Measurements from ENCODE around the gene SETD9. TPM values are rescaled to one million over a fixed set of nuclear protein-coding genes. Genes with fewer than 3 reads are reported as not detected.

The SETD9 gene
- total RNA-seq, 3 donors from 2014 or later: 11.1 to 23.8 (median 18.9) TPM

DNA sequence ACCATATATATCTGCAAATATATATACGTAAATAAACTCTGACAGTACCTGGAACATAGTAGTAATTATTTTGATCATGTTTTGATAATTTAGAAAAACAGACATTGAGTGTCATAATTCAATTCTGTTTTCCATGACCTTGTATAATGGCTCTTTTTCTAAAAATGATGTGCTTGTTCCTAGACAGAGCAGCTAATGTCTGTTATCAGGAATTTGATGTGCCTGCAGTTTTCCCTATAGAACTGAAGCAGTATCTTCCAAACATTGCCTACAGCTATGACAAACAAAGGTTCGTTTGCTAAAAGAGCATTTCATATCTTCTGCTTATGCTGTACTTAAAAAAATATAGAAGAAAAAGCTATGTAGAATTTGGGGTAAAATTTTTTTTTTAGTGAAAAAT, 5.3 kb downstream of the SETD9 start:
- no peaks in the 10 kb centered on the region for H3K9me3 ChIP-seq
- no peak overlapping the region for H3K4me3 ChIP-seq
- ATAC-seq: no peak
- no peaks in the 10 kb centered on the region for H3K4me1 ChIP-seq (ENCODE audit: low read depth)
- no peaks in the 10 kb centered on the region for H3K36me3 ChIP-seq (ENCODE audit: low read depth)
- no peak for DNase-seq
- TF ChIP-seq CTCF (IDR thresholded peaks at IDR 0.05): no peak
- intact Hi-C loops (cut with DNase I, micrococcal nuclease): no loop called here

- DNase-seq: no peak
- Histone ChIP-seq H3K4me1 (ENCODE audit: low read depth) (no peaks in the 10 kb centered on the region), H3K36me3 (ENCODE audit: low read depth) (no peaks in the 10 kb centered on the region), H3K9me3 (no peaks in the 10 kb centered on the region), H3K4me3 (no peak overlapping the region)
- ATAC-seq: peak; percentile 70
- intact Hi-C loops (cut with DNase I, micrococcal nuclease): no loop called here
- no peak for TF ChIP-seq CTCF (IDR thresholded peaks at IDR 0.05)
These were observed 8.1 kb downstream of the SETD9 start for GRCh38 chr5:56917534-56917933.

DNA sequence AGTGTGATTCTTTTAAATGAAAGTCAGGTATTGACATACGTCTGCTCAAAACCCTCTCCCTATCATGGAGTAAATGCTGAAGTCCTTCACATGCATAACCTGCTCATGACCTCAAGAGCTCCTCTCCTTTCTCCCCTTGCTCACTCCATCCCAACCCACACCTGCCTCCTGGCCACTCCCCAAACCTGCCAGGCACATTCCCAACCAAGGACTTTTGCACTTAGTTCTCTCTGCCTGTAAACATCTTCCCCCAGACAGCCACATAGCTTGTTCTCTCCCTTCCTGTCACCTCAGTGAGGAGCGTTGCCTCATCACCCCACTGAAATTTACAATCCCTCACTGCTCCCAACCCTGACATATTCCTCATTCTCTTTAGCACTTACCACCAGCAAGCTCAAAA, 8.7 kb downstream of the SETD9 start:
- DNase-seq: peak in 2 of 3 donors; percentile 27 to 43
- no peaks in the 10 kb centered on the region for H3K36me3 ChIP-seq (ENCODE audit: low read depth)
- no peak for TF ChIP-seq CTCF (IDR thresholded peaks at IDR 0.05)
- intact Hi-C loops (cut with DNase I, micrococcal nuclease): no loop called here
- no peaks in the 10 kb centered on the region for H3K4me1 ChIP-seq (ENCODE audit: low read depth)
- no peaks in the 10 kb centered on the region for H3K9me3 ChIP-seq
- no peak overlapping the region for H3K4me3 ChIP-seq
- ATAC-seq: peak; percentile 91

GRCh38 chr5:56919942-56920662, 10.7 kb downstream of the SETD9 start:
- Histone ChIP-seq H3K4me3 (no peak overlapping the region), H3K36me3 (ENCODE audit: low read depth) (no peaks in the 10 kb centered on the region), H3K9me3 (no peaks in the 10 kb centered on the region), H3K4me1 (ENCODE audit: low read depth) (no peaks in the 10 kb centered on the region)
- TF ChIP-seq CTCF (IDR thresholded peaks at IDR 0.05): no peak
- intact Hi-C loops (cut with DNase I, micrococcal nuclease): no loop called here
- no peak for DNase-seq
- ATAC-seq: no peak

- H3K36me3 ChIP-seq (ENCODE audit: low read depth): no peaks in the 10 kb centered on the region
- H3K4me3 ChIP-seq: no peak overlapping the region
- intact Hi-C loops (cut with DNase I, micrococcal nuclease): no loop called here
- no peaks in the 10 kb centered on the region for H3K9me3 ChIP-seq
- TF ChIP-seq CTCF (IDR thresholded peaks at IDR 0.05): no peak
- DNase-seq: no peak
- H3K4me1 ChIP-seq (ENCODE audit: low read depth): no peaks in the 10 kb centered on the region
- no peak for ATAC-seq
These were observed 13.5 kb downstream of the SETD9 start for GRCh38 chr5:56922922-56923321.

DNA sequence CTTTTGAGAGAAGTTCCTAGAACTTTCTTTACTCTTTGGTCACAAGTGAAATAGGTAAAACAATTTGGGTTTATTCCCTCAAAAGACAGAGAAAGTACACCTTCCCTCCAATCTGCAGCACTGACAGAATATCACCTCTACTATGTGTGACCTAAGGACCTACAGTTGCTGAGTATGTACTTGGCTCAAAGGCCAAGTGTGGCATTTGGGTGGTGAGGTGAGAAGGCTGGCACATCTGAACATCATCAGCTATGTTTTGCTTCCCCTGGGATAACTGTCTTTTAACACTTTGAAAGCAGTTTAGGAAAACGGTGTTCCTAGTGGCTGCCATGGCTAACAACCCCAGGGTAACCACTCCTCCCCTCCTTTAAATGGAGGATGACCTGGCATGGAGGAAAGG, 24.9 kb downstream of the SETD9 start:
- H3K36me3 ChIP-seq (ENCODE audit: low read depth): peaks cover 10% of the 10 kb centered on the region
- ATAC-seq: no peak
- no peak for DNase-seq
- no peak for TF ChIP-seq CTCF (IDR thresholded peaks at IDR 0.05)
- intact Hi-C loops (cut with DNase I, micrococcal nuclease): no loop called here
- H3K9me3 ChIP-seq: no peaks in the 10 kb centered on the region
- no peak overlapping the region for H3K4me3 ChIP-seq
- H3K4me1 ChIP-seq (ENCODE audit: low read depth): no peaks in the 10 kb centered on the region
